GM10847 (cell line): ENCODE measurements around the gene ZCCHC12.

Experiments used
- POLR2A ChIP-seq: IDR thresholded peaks from 2 replicates; pipeline ENCODE4 v1.6.1; 2011; ENCODE audit not compliant: insufficient read length; ENCODE audit errors: extremely low read depth

The ZCCHC12 gene

GRCh38 chrX:118862979-118863378 lies 39.4 kb downstream of the ZCCHC12 start:
- no peak for TF ChIP-seq POLR2A

GRCh38 chrX:118864063-118864635 lies 40.5 kb downstream of the ZCCHC12 start:
- no peak for TF ChIP-seq POLR2A

GRCh38 chrX:118865231-118865630 lies 41.6 kb downstream of the ZCCHC12 start:
- no peak for TF ChIP-seq POLR2A

- TF ChIP-seq POLR2A, result no peak
Measured at GRCh38 chrX:118867251-118867650, 43.6 kb downstream of the ZCCHC12 start.

- no peak for TF ChIP-seq POLR2A
Measured at GRCh38 chrX:118872102-118872566, 48.5 kb downstream of the ZCCHC12 start.
